CD14-positive monocyte (primary cell): ENCODE results near the gene DRC1. TPM values are rescaled to one million over a fixed set of nuclear protein-coding genes. Genes with fewer than 3 reads are reported as not detected.

Source experiments
- DNase-seq, 3 donors: peaks; one replicate each; pipeline ENCODE4 v3.0.0-alpha.2; 2011 to 2022
- H2AFZ ChIP-seq: 2 replicates; pipeline ENCODE4 v1.6.0; 2012; ENCODE audit warnings: mild to moderate bottlenecking, low read depth, low read length, inconsistent platforms; ENCODE audit not compliant: insufficient read depth, poor library complexity, severe bottlenecking
- H3K27ac ChIP-seq, 2 donors: 1 replicate in 1 of 2; 2 replicates in 1 of 2; pipeline ENCODE4 v1.5.1; 2012 to 2013; ENCODE audit warnings: low read length in 2 of 2, control low read depth in 1 of 2, inconsistent platforms in 1 of 2, low read depth in 1 of 2, mild to moderate bottlenecking in 1 of 2
- H3K27me3 ChIP-seq, 2 donors: one replicate each; pipeline versions ENCODE4 v1.6.0 to v1.6.1; 2011 to 2013; ENCODE audit warnings: low read length in 2 of 2; ENCODE audit not compliant: control insufficient read depth in 2 of 2, insufficient read depth in 2 of 2
- H3K36me3 ChIP-seq, 2 donors: replicated peaks in 1 of 2; 1 replicate in 1 of 2; 2 replicates in 1 of 2; pipeline versions ENCODE4 v1.5.1 to v1.6.1; 2012 to 2013; ENCODE audit warnings: low read length in 2 of 2, control low read depth in 1 of 2, inconsistent platforms in 1 of 2, mild to moderate bottlenecking in 1 of 2; ENCODE audit not compliant: insufficient read depth in 2 of 2, control insufficient read depth in 1 of 2
- H3K4me1 ChIP-seq, 2 donors: 1 replicate in 1 of 2; 2 replicates in 1 of 2; pipeline versions ENCODE4 v1.5.1 to v1.6.1; 2012 to 2013; ENCODE audit warnings: low read length in 2 of 2, control low read depth in 1 of 2, inconsistent platforms in 1 of 2, mild to moderate bottlenecking in 1 of 2, moderate library complexity in 1 of 2; ENCODE audit not compliant: insufficient read depth in 2 of 2, control insufficient read depth in 1 of 2
- H3K4me2 ChIP-seq: replicated peaks from 2 replicates; pipeline ENCODE3; 2012; ENCODE audit warnings: low read length, moderate library complexity, mild to moderate bottlenecking; ENCODE audit not compliant: poor library complexity, severe bottlenecking; ENCODE audit errors: extremely low read depth
- H3K4me3 ChIP-seq, 3 experiments: fragments of 200-600 bp in 1 of 3; sonication (generic) in 1 of 3; replicated peaks in 1 of 3; 1 replicate in 2 of 3; 2 replicates in 1 of 3; pipeline ENCODE4 v1.5.1; 2011 to 2013; ENCODE audit warnings: low read length in 3 of 3, mild to moderate bottlenecking in 3 of 3, control low read depth in 2 of 3, low read depth in 2 of 3, inconsistent platforms in 1 of 3, moderate library complexity in 1 of 3
- H3K79me2 ChIP-seq: 2 replicates; pipeline ENCODE4 v1.6.0; 2012; ENCODE audit warnings: mild to moderate bottlenecking, control low read depth, inconsistent platforms, low read length, moderate library complexity; ENCODE audit not compliant: insufficient read depth
- H3K9ac ChIP-seq: 2 replicates; pipeline ENCODE4 v1.6.0; 2017; ENCODE audit warnings: low read length, mild to moderate bottlenecking; ENCODE audit not compliant: insufficient read depth, poor library complexity, severe bottlenecking
- H3K9me3 ChIP-seq, 2 donors: replicated peaks in 1 of 2; 1 replicate in 1 of 2; 2 replicates in 1 of 2; pipeline versions ENCODE4 v1.5.1 to v1.6.1; 2012 to 2013; ENCODE audit warnings: low read length in 2 of 2, control low read depth in 1 of 2; ENCODE audit not compliant: control insufficient read depth in 1 of 2, insufficient read depth in 1 of 2
- H4K20me1 ChIP-seq: 2 replicates; pipeline ENCODE4 v1.6.0; 2012; ENCODE audit warnings: mild to moderate bottlenecking, low read length, control low read depth, moderate library complexity; ENCODE audit not compliant: insufficient read depth
- H3K27ac Mint-ChIP-seq, 7 donors: one replicate each; pipeline ENCODE4 v1.8.0; 2020; ENCODE audit warnings: mild to moderate bottlenecking in 7 of 7, mixed read lengths in 7 of 7, moderate library complexity in 6 of 7, inconsistent platforms in 2 of 7
- H3K27me3 Mint-ChIP-seq, 3 donors: one replicate each; pipeline ENCODE4 v1.8.0; 2021 to 2022; ENCODE audit warnings: low read depth in 3 of 3, mild to moderate bottlenecking in 3 of 3, mixed read lengths in 3 of 3, moderate library complexity in 3 of 3, inconsistent platforms in 1 of 3
- H3K36me3 Mint-ChIP-seq, 2 donors: one replicate each; pipeline ENCODE4 v1.8.0; 2020; ENCODE audit warnings: mixed read lengths in 2 of 2, inconsistent platforms in 1 of 2, mild to moderate bottlenecking in 1 of 2
- H3K4me1 Mint-ChIP-seq: one replicate; pipeline ENCODE4 v1.8.0; 2020; ENCODE audit warnings: mild to moderate bottlenecking, mixed read lengths
- H3K4me3 Mint-ChIP-seq, 2 donors: one replicate each; pipeline ENCODE4 v1.8.0; 2020; ENCODE audit warnings: mild to moderate bottlenecking in 2 of 2, mixed read lengths in 2 of 2, moderate library complexity in 1 of 2
- H3K9me3 Mint-ChIP-seq, 7 donors: one replicate each; pipeline ENCODE4 v1.8.0; 2020 to 2022; ENCODE audit warnings: mixed read lengths in 7 of 7, mild to moderate bottlenecking in 6 of 7, moderate library complexity in 6 of 7, inconsistent platforms in 2 of 7
- WGBS: methylation state at CpG from one replicate; pipeline ENCODE4 v1.1.5; 2013; ENCODE audit warnings: missing lambda C conversion rate; ENCODE audit not compliant: insufficient coverage; 5-methylcytosine and 5-hydroxymethylcytosine counted together
- intact Hi-C, 2 donors: fragments of 100-400 bp; cut with micrococcal nuclease; formaldehyde crosslinking; loops; one replicate each; pipeline versions ENCODE4 v1.15.0 to v1.15.1; 2023
- polyA plus RNA-seq, 3 donors: library from polyadenylated mRNA; depleted of rRNA in 1 of 3; unstranded in 2 of 3; stranded (reverse) in 1 of 3; fragments of 300-500 nt in 2 of 3; fragments of >200 nt in 1 of 3; fragmentation: Illumina TruSeq in 2 of 3; gene quantifications; 1 replicate in 2 of 3; 2 replicates in 1 of 3; pipeline ENCODE4 v1.2.3, GENCODE V29; 2012 to 2021
- TF ChIP-seq, protein P1 (sequence below): fragments of 200-600 bp; IDR thresholded peaks from one replicate; pipeline ENCODE4 v1.8.0; 2022; ENCODE audit warnings: antibody characterized with exemption, mild to moderate bottlenecking

The DRC1 gene
- polyA plus RNA-seq, 3 donors = not detected

GRCh38 chr2:26470601-26471260, 69.0 kb downstream of the DRC1 start:
- WGBS = 100% methylated on average over 8 of the region's 9 CpGs
- H3K27me3 ChIP-seq = no peaks in the 10 kb centered on the region
- intact Hi-C loops = no loop called here
- H3K27me3 Mint-ChIP-seq = peaks cover 0 to 4% (median 1%) of the 10 kb centered on the region in 3 donors
- H3K4me1 Mint-ChIP-seq = no peaks in the 10 kb centered on the region
- H3K9me3 Mint-ChIP-seq = peaks cover 2 to 7% (median 3%) of the 10 kb centered on the region in 7 donors
- H3K4me1 ChIP-seq = no peaks in the 10 kb centered on the region
- no peak overlapping the region for H3K4me3 Mint-ChIP-seq
- H3K79me2 ChIP-seq = no peaks in the 10 kb centered on the region
- no peak overlapping the region for H2AFZ ChIP-seq
- peaks cover 0 to 3% of the 10 kb centered on the region in 2 donors for H3K9me3 ChIP-seq
- H3K36me3 ChIP-seq = no peaks in the 10 kb centered on the region
- no peak overlapping the region for H3K4me3 ChIP-seq
- TF ChIP-seq, protein P1, sequence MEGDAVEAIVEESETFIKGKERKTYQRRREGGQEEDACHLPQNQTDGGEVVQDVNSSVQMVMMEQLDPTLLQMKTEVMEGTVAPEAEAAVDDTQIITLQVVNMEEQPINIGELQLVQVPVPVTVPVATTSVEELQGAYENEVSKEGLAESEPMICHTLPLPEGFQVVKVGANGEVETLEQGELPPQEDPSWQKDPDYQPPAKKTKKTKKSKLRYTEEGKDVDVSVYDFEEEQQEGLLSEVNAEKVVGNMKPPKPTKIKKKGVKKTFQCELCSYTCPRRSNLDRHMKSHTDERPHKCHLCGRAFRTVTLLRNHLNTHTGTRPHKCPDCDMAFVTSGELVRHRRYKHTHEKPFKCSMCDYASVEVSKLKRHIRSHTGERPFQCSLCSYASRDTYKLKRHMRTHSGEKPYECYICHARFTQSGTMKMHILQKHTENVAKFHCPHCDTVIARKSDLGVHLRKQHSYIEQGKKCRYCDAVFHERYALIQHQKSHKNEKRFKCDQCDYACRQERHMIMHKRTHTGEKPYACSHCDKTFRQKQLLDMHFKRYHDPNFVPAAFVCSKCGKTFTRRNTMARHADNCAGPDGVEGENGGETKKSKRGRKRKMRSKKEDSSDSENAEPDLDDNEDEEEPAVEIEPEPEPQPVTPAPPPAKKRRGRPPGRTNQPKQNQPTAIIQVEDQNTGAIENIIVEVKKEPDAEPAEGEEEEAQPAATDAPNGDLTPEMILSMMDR = no peak
- no peaks in the 10 kb centered on the region for H3K36me3 Mint-ChIP-seq
- peak overlapping the region; percentile 8 for H3K9ac ChIP-seq
- no peak overlapping the region for H3K27ac ChIP-seq
- H3K4me2 ChIP-seq = no peak overlapping the region
- H3K27ac Mint-ChIP-seq = no peak overlapping the region
- H4K20me1 ChIP-seq = no peaks in the 10 kb centered on the region
- no peak for DNase-seq

DNA sequence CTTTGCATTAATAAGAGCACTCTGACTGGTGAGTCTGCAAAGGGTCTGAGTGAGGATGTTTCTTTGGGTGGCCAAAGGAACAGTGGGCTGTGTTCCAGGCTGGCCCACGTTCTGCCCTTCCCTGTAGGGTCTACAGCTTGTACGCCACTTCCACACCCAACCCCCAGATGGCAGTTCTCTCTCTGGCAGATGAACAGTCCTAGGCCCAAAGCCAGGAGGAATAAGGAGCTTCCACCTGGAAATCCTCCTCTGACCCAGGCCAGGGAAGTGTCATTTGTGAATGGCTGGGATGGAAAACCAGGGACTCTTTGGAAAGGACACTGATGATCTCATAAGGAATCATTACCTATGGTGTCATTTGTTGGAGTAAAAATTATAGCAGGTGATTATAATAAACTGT, 69.6 kb downstream of the DRC1 start:
- whole genome bisulfite sequencing = no CpG with 5 or more reads among the region's 2 CpGs
- H3K27ac Mint-ChIP-seq = no peak overlapping the region

More for the DNA sequence above, 69.6 kb downstream of the DRC1 start:
- no peak overlapping the region for H3K9ac ChIP-seq
- H3K9me3 Mint-ChIP-seq = peaks cover 2 to 7% (median 3%) of the 10 kb centered on the region in 7 donors
- H3K27me3 ChIP-seq = no peaks in the 10 kb centered on the region
- H3K27me3 Mint-ChIP-seq = peaks cover 0 to 4% (median 1%) of the 10 kb centered on the region in 3 donors
- no peaks in the 10 kb centered on the region for H3K36me3 ChIP-seq
- no peaks in the 10 kb centered on the region for H4K20me1 ChIP-seq
- H3K79me2 ChIP-seq = no peaks in the 10 kb centered on the region
- H3K4me1 Mint-ChIP-seq = no peaks in the 10 kb centered on the region
- TF ChIP-seq, protein P1 = no peak
- peaks cover 0 to 3% of the 10 kb centered on the region in 2 donors for H3K9me3 ChIP-seq
- H3K36me3 Mint-ChIP-seq = no peaks in the 10 kb centered on the region
- intact Hi-C loops = no loop called here
- H3K4me3 Mint-ChIP-seq = no peak overlapping the region
- no peak overlapping the region for H3K27ac ChIP-seq
- no peaks in the 10 kb centered on the region for H3K4me1 ChIP-seq
- H3K4me3 ChIP-seq = no peak overlapping the region
- no peak for DNase-seq
- no peak overlapping the region for H3K4me2 ChIP-seq
- no peak overlapping the region for H2AFZ ChIP-seq
